Epidermal melanocyte (primary cell): ENCODE measurements around the gene CEP295NL.
"Not testable (repeated sequence)": the region's sequence is repeated elsewhere in the genome, so short reads cannot be mapped to it uniquely, and the experiment has no call there.

Source experiments
- DNase-seq: peaks from one replicate; pipeline ENCODE4 v3.0.0; 2011; ENCODE audit warnings: low spot score; ENCODE audit not compliant: insufficient read length

Gene CEP295NL

DNA sequence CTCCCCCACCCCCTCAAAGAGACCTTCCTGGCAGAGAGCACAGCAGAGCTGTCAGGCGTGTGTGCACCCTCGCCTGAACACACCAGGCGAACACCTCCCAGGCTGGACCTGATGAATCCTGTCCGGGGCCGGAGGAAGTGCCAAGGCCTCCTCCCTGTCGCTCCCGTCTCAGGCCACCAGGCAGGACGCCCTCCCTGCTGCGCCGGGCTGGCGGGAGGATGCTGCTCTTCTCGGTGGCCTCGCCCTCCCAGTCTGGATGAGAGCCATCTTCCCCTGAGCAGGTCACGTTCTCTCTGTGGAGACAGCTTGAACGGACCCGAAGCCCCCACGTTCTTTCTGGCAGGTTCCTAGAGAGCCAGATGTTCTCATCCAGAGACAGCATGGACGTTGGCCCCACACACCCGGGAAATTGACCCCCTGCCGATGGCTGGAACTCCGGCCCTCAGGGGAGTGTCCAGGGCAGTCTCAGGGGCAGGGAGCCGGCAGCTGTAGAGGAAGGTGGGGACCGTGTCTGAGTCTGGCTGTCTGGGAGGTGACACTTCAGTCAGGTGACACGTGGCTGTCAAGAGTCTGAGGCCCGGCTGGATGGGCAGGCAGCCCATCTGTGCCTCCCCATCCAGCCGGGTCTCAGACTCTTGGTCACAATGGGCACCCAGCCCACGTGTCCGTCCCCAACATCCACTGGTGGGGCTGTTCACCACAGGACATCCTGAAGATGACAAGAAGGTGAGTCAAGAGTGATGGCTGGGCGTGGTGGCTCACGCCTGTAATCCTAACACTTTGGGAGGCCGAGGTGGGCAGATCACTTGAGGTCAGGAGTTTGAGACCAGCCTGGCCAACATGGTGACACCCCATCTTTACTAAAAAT is 27.1 kb upstream of the CEP295NL start:
- DNase-seq, result no peak

GRCh38 chr17:78925662-78926555 is 22.9 kb upstream of the CEP295NL start:
- peak; percentile 81 for DNase-seq

DNA sequence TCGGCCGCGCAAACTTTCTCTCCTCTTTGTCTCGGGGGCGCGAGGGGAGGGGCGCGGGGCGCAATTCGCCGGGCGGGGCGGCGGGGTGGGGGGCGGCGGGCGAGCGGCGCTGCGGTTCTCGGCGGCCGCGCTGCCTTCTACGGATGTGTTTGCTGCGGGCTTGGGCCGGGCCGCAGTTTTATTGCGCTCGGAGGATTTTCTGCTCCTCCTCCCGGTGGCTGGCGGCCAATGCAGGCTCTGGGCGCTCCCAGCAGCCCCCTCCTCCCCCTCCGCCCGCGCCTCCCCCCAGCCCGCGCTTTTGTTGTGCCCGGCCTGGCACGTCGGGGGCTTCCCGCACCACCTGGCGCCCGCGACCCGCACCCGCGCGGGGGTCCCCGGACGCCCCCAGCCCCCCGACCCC is 22.2 kb upstream of the CEP295NL start, which contains the start of gene TIMP2:
Gene TIMP2 (minus strand): TSS at position 154 of the 400 bp plus-strand sequence. CDS start 299 bp downstream, outside the sequence.
- peak; percentile 73 for DNase-seq

- no peak for DNase-seq
Observed at GRCh38 chr17:78924481-78925151, 21.6 kb upstream of the CEP295NL start.

DNA sequence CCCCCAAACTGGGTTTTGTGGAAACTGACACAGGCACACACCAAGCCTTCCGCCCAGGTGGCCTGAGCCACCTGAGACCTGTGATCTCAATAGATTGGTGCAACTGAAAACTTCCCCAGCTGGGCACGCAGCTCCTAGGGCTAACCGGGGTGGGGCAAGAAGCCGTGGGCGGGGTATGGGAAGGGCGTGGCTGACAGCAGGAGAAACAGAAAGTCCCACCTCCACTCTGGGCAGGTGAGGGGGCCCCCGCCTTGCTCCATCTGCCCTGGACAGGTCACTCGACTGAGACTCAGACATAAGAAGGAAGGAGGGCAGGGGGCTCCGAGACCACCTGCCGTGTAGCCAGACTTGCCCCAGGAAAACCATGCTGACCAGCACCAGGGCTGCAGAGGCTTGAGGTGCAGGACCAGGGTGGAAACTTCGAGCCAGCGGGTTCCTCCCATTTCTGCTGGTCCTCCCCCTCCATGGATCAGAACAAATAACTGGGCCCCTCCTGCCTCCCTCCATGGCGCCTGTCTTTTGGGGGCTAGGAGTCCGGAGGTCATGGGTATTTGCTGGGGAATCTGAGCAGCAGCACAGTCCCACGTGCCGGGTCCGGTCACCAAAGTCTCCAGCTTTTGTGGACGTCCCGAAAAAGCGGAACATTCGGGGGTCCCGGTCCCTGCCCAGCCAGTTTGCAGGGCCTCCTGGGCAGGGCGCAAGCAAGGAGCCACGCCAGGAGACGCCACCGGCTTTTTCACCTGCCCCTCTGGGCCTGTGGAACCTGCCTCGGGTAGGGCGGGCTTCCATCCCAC is 20.9 kb upstream of the CEP295NL start:
- no peak for DNase-seq

DNA sequence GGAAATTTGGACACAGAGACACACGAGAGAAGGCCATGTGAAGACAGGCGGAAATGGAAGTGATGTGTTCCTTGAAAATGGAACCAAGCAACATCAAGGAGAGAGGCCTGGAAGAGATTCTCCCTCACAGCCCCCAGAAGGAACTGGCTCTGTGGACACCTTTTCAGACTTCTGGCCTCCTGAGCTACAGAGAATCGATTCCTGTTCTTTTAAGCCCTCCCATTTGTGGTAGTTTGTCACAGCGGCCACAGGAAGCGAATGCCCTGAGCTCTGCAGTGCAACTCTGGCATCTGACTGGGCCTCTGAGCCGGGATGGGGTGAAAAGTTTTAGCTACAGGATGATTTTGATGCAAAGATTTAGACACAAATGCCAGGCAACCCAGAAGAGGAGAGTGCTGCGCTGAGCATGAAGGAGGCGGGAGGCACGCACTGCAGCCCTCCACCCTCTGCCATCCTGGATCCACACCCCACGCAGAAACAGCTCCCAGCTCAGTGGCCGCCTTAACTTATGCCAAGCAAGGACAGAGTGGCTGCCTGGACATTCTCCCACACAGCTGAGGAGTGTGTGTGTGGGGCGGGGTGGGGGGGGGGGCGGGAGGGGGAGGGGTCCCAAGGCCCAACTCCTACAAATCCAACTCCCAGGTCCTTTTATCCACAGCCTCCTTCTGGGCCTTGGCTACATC is 20.0 kb upstream of the CEP295NL start:
- DNase-seq, result no peak

GRCh38 chr17:78921437-78921971 is 18.5 kb upstream of the CEP295NL start:
- DNase-seq, result peak; percentile 33

GRCh38 chr17:78920528-78920927 is 17.5 kb upstream of the CEP295NL start:
- DNase-seq, result no peak

GRCh38 chr17:78919861-78920450 is 17.0 kb upstream of the CEP295NL start:
- no peak for DNase-seq

DNA sequence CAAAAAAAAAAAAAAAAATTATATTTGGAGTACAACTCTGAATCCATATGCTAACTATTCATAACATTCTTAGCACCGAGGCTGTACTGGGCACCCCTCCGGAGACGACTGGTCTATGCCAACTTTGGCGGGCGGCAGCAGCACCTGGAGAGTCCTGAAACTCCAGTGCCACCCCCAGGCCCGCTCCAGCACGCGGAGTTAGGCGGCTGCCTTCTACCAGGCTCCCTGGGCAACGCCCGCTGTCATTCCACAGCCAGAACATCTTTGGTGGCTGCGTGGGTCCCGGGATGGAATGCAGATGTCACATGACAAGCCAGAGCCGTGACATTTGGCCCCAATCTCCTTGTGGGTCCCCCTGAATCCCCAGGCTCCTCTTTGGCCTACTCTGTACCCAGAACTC is 16.0 kb upstream of the CEP295NL start:
- no peak for DNase-seq

- no peak for DNase-seq
Observed at GRCh38 chr17:78917451-78918275, 14.7 kb upstream of the CEP295NL start.

DNA sequence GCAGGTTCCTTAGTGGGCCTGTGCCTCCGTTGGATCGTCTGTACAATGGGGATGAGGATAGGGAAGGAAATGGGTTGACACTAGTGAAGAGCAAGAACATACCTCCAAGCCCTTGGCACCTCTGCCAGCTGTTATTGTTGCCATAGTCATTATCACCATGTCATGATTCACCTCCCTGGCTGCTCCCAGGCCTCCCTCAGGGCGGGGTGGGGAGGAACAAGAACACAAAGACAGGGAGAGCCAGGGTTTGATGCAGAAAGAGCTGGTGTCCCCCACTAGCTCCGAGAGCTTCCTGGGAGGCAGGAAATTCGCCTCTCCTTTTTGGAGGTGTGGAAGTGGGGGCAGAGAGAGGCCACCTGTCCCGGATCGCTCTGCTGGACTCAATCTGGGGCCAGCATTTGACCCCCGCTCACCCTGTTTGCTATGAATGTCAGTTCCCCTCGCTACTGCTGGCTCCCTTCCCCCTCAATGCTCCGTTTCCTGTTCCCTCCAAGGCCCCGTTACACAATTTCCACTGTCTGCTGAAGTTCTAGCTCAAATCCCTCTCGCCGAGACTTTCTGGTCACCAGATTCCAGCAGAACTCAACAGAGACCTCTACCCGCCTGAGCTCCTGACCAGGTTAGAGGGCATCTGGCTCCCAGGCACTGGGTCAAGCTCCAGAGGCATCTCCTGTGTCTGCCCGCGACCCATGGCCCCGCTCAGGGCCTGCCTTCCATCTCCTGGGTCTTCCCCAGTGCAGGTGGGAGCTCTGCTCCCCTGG is 13.1 kb upstream of the CEP295NL start:
- no peak for DNase-seq

DNA sequence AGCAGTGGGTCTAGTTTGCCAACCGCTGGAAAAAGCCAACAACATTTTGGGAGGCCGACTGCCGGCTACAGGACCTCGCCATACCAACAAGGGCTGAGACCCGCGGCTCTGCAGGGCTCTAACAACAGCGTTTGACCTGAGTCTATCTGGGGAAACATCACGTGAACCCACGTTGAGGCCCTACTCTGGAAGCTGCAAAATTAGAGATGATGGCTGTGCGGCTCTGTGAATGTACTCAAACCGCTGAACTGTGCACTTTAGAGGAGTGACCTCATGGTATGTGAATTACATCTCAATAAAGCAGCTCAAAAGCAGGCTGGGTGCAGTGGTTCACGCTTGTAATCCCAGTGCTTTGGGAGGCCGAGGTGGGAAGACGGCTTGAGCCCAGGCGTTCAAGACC is 10.1 kb upstream of the CEP295NL start:
- no peak for DNase-seq

GRCh38 chr17:78912082-78912481 is 9.1 kb upstream of the CEP295NL start:
- DNase-seq, result peak; percentile 3

DNA sequence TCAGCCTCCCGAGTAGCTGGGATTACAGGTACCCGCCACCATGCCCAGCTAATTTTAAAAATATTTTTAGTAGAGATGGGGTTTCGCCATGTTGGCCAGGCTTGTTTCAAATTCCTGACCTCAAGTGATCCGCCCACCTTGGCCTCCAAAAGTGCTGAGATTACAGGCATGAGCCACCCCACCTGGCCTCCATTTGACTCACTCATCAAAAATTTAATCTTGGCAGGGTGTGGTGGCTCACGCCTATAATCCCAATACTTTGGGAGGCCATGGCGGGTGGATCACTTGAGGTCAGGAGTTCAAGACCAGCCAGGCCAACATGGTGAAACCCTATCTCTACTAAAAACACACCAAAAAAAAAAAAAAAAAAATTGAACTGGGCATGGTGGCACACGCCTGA is 8.5 kb upstream of the CEP295NL start:
- not testable (repeated sequence) for DNase-seq

DNA sequence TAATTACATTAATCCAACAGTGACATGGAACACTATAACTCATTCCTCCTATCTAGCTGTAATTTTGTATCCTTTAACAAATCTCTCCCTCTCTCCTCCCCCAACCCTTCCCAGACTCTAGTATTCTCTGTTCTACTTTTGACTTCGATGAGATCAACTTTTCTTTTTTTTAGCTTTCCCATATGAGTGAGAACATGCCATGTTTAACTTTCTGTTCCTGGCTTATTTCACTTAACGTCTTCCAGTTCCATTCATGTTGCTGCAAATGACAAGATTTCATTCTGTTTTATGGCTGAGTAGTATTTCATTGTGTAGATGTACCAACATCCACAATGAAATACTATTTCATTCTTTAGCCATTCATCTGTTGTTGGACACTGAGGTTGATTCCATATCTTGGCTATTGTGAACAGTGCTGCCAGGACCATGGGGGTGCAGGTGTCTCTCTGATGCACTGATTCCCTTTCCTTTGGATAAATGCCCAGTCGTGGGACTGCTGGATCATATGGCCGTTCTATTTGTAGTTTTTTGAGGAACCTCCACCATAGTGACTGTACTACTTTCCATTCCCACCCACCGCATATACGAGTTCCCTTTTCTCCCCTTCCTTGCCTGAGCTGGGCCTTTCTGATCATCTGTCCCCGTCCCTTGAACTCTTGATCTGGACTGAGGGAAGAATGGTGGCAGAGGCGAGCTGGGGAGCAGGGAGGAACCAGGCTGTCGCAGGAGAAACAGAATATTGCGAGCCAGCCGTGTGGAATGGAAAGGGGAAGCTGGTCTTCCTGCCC is 7.7 kb upstream of the CEP295NL start:
- no peak for DNase-seq

DNA sequence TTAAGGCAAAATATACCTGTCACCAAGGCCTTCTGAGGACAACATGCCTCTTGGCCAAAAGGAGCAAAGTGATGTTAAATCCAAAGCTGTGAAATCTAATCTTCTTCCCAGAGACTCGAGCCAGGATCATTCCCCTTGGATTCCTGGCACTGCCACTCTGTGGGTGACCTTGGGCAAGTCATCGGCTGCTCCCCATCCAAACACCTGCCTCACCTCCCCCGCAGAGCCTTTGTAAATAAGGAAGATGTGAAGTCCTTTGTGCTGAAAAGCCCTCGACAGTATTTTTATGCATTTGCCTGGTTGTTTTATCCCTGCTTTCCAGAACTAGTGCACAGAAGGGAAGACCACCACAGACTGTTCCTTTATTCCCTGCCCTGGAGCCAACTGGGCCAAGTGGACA is 5.4 kb upstream of the CEP295NL start:
- DNase-seq, result no peak
